Calu3 (cell line): Measurements from ENCODE around the gene GPRC5B. TPM values are rescaled to one million over a fixed set of nuclear protein-coding genes. Genes with fewer than 3 reads are reported as not detected.

Experiments
- BruUV-seq: library from RNA; stranded (reverse); fragments of 400-500 nt; replicated peaks from 2 replicates; lab custom pipeline; 2021; lab: Mats Ljungman, UMichigan
- CTCF ChIA-PET: fragments of 300-600 bp; sonication (Branson Sonifier 250); formaldehyde crosslinking; loops from one replicate; lab custom pipeline; 2022; ENCODE audit warnings: antibody characterized with exemption; lab: Charles Lee
- DNase-seq: peaks from one replicate; pipeline ENCODE4 v3.0.0; 2022
- H3K27ac Mint-ChIP-seq: one replicate; pipeline ENCODE4 v1.8.0; 2022; ENCODE audit warnings: mixed read lengths; ENCODE audit not compliant: unreplicated experiment
- H3K27me3 Mint-ChIP-seq: one replicate; pipeline ENCODE4 v1.8.0; 2022; ENCODE audit warnings: mixed read lengths; ENCODE audit not compliant: unreplicated experiment
- H3K36me3 Mint-ChIP-seq: one replicate; pipeline ENCODE4 v1.8.0; 2022; ENCODE audit warnings: mild to moderate bottlenecking, moderate library complexity, mixed read lengths; ENCODE audit not compliant: insufficient read depth, unreplicated experiment
- H3K4me1 Mint-ChIP-seq: one replicate; pipeline ENCODE4 v1.8.0; 2022; ENCODE audit warnings: mild to moderate bottlenecking, low read depth, mixed read lengths; ENCODE audit not compliant: unreplicated experiment
- H3K4me3 Mint-ChIP-seq: one replicate; pipeline ENCODE4 v1.8.0; 2022; ENCODE audit warnings: mild to moderate bottlenecking, low read depth, moderate library complexity, mixed read lengths; ENCODE audit not compliant: unreplicated experiment
- H3K9me3 Mint-ChIP-seq: one replicate; pipeline ENCODE4 v1.8.0; 2022; ENCODE audit warnings: low read depth, mixed read lengths; ENCODE audit not compliant: unreplicated experiment
- CTCF ChIP-seq: fragments of 200-600 bp; IDR thresholded peaks from one replicate; pipeline ENCODE4 v1.8.0; 2022; ENCODE audit warnings: antibody characterized with exemption; ENCODE audit not compliant: unreplicated experiment
- intact Hi-C: fragments of 100-400 bp; cut with micrococcal nuclease; formaldehyde crosslinking; loops from one replicate; pipeline ENCODE4 v1.10.0; 2022; ENCODE audit not compliant: unreplicated experiment
- total RNA-seq: library from RNA; stranded (reverse); gene quantifications from 2 replicates; pipeline ENCODE4 v1.2.3, GENCODE V29; 2022

GPRC5B gene
- total RNA-seq, 1 experiment from 2014 or later, result 294 TPM

DNA sequence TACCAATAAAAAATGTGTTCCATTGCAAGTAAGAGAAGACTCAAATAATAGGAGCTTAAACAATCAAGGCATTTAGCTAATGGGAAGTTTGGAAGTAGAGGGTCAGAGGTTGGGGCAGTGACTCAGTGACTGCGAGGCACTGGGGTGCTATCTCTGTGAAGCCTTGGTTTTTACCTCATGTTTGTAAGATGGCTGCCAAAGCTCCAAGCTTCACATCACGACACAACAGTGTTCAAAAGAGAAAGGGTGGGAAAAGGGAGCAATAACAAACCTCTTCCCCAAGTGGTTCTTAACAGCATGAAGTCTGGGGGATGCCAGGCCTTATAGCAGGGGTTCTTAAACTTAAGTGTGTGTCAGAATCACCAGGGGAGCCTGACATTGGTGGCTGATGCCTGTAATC is 26.6 kb upstream of the GPRC5B start:
- DNase-seq, result no peak
- BruUV-seq, result no TSS peak

GRCh38 chr16:19909750-19910322 is 25.2 kb upstream of the GPRC5B start:
- intact Hi-C loops, result loop anchor here (10.0 kb wide), 1 partner anchor 175 kb away; no protein-coding TSS in a partner anchor
- Mint-ChIP-seq H3K9me3 (no peaks in the 10 kb centered on the region), H3K4me3 (no peak overlapping the region), H3K36me3 (peaks cover 5% of the 10 kb centered on the region), H3K27me3 (peaks cover 28% of the 10 kb centered on the region), H3K27ac (no peak overlapping the region), H3K4me1 (peaks cover 13% of the 10 kb centered on the region)
- no TSS peak for BruUV-seq
- TF ChIP-seq CTCF, result no peak
- CTCF ChIA-PET, result no interaction called here
- no peak for DNase-seq

More for the DNA sequence above, 26.6 kb upstream of the GPRC5B start:
- Mint-ChIP-seq H3K27ac (no peak overlapping the region), H3K9me3 (no peaks in the 10 kb centered on the region), H3K4me3 (no peak overlapping the region), H3K27me3 (peaks cover 28% of the 10 kb centered on the region), H3K36me3 (peaks cover 5% of the 10 kb centered on the region), H3K4me1 (peaks cover 13% of the 10 kb centered on the region)
- intact Hi-C loops, result no loop called here
- TF ChIP-seq CTCF, result no peak
- CTCF ChIA-PET, result no interaction called here

GRCh38 chr16:19908921-19909320 is 24.3 kb upstream of the GPRC5B start:
- no peaks in the 10 kb centered on the region for H3K9me3 Mint-ChIP-seq
- no peak overlapping the region for H3K4me3 Mint-ChIP-seq
- no peak for DNase-seq
- peaks cover 13% of the 10 kb centered on the region for H3K4me1 Mint-ChIP-seq
- CTCF ChIA-PET, result interaction anchor here (0.5 to 3.5 kb wide), 2 partner anchors 322 to 391 kb away, joined by 4 to 155 read pairs; no protein-coding TSS in a partner anchor
- TF ChIP-seq CTCF, result no peak
- intact Hi-C loops, result loop anchor here (10.0 kb wide), 1 partner anchor 176 kb away; no protein-coding TSS in a partner anchor
- peaks cover 37% of the 10 kb centered on the region for H3K27me3 Mint-ChIP-seq
- H3K36me3 Mint-ChIP-seq, result peaks cover 5% of the 10 kb centered on the region
- no peak overlapping the region for H3K27ac Mint-ChIP-seq
- BruUV-seq, result no TSS peak

DNA sequence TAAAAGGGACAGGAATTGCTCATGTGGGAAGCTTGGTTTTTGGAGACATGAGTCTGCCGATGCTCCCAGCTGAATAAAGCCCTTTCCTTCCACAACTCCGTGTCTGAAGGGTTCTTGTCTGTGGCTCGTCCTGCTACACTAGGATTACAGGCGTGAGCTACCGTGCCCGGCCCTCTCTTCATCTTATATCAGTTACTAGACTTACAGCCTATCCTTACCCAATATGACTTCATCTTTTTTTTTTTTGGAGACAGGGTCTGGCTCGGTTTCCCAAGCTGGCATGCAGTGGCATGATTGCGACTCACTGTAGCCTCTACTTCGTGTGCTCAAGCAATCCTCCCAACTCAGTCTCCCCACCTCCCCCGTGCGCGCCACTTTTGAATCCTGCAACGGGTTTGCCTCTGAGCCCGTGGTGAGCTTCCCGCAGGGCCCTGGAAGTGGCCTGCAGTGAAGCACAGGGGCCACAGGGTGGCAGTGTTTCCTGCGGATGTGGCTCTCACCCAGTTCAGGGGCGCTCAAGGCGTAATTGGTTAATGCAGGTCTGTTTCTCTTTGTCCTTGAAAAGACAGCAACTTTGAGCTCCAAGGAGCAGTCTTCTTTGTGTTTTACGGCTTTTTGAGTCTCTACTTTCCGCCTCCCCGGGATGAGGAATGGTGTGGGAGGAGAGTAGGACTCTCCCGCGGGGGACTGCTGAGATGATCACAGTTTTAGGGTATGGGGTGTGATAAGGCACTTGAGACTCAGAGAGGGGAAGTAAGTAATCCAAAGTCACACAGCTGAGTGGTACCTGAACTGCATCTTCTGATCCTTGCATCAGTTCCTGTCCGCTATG is 22.7 kb upstream of the GPRC5B start:
- Mint-ChIP-seq H3K9me3 (no peaks in the 10 kb centered on the region), H3K4me1 (peaks cover 13% of the 10 kb centered on the region), H3K36me3 (peaks cover 5% of the 10 kb centered on the region), H3K4me3 (no peak overlapping the region), H3K27me3 (peaks cover 52% of the 10 kb centered on the region), H3K27ac (no peak overlapping the region)
- CTCF ChIA-PET, result interaction anchor here (0.5 to 4.2 kb wide), 29 partner anchors 8 to 478 kb away, joined by 3 to 155 read pairs (median 4); partner anchors contain the start of gene VPS35L
- peak; percentile 88 for DNase-seq
- intact Hi-C loops, result loop anchor here (1.0 to 10.0 kb wide), 3 partner anchors 177 to 476 kb away; no protein-coding TSS in a partner anchor
- no TSS peak for BruUV-seq
- TF ChIP-seq CTCF, result peak; percentile 97
